WI38 (cell line): Measurements from ENCODE around the gene CIC.

ENCODE experiments used
- H3K4me3 ChIP-seq: 2 replicates; pipeline ENCODE4 v1.5.1; 2011; ENCODE audit warnings: low read depth, mild to moderate bottlenecking, control low read depth, low read length
- CTCF ChIP-seq: IDR thresholded peaks from 2 replicates; pipeline ENCODE4 v1.5.1; 2012; ENCODE audit warnings: low read depth, mild to moderate bottlenecking, control low read depth, low read length

Gene CIC

DNA sequence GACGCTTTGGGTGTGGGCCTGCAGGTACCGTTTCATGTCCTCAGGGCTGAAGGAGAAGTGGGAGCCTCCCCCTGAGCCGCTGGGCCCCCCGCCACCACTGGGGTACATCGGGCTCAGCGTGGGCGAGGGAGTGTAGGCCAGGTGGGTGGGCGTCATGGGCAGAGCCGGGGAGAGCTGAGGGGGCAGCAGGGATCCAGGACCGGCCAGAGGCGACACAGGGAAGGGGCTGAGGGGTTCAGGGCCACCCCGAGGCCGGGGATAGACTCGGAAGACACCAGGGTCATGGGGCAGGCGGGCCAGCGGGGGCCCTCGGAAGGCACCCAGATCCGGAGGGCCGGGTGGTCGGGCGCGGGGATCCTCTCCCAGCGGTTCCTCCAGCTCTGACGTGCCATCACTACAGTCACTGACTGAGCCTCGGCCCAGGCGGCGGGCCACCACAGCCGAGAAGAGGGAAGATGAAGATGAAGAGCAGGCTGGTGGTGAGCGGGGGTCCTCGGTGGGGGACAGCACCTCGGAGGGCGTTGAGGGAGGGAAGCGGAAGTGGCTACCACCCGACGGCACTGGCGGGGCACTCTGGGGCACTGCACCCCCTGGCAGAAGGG is 19.8 kb upstream of the CIC start:
- no peak for TF ChIP-seq CTCF
- no peak overlapping the region for H3K4me3 ChIP-seq

DNA sequence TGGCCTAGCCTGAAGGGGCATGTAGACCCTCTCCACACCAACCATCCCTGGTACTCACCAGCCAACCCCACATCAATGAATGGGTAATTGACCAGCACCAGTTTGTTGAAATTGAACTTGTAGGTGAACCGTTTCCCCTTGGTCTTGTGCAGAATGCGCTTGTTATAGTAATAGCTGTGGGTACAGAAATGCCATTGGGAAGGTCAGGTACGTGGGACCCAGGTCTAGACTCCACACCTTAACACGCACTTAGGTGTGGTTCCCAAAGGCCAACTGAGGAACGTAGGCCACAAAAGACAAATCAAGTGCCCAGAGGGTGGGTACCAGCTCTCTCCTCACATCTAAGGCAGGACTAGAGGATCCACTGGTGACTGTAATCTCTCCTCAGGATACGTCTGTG is 19.3 kb upstream of the CIC start:
- no peak overlapping the region for H3K4me3 ChIP-seq
- TF ChIP-seq CTCF: no peak

DNA sequence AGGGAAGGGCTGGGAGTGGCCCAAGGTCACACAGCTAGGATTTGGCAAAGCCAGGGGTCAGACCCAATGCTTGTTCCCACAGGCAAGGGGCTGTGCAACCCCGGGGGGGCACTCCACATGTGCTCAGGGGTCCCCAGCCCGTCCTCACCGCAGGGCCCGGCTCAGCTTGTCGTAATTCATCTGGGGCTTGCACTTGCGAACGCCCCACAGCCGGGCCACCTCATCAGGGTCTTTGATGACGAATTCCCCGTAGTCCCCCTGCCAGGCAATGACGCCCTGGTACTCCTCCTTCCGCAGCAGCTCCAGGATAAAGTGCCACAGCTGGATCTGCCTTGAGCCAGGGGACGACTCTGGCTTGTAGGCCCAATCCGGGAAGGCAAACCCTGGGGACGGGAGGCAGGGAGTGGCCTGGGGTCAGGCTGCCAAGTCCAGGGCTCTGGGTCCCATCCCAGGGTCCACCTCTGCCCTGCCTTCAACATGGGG is 18.8 kb upstream of the CIC start:
- no peak overlapping the region for H3K4me3 ChIP-seq

DNA sequence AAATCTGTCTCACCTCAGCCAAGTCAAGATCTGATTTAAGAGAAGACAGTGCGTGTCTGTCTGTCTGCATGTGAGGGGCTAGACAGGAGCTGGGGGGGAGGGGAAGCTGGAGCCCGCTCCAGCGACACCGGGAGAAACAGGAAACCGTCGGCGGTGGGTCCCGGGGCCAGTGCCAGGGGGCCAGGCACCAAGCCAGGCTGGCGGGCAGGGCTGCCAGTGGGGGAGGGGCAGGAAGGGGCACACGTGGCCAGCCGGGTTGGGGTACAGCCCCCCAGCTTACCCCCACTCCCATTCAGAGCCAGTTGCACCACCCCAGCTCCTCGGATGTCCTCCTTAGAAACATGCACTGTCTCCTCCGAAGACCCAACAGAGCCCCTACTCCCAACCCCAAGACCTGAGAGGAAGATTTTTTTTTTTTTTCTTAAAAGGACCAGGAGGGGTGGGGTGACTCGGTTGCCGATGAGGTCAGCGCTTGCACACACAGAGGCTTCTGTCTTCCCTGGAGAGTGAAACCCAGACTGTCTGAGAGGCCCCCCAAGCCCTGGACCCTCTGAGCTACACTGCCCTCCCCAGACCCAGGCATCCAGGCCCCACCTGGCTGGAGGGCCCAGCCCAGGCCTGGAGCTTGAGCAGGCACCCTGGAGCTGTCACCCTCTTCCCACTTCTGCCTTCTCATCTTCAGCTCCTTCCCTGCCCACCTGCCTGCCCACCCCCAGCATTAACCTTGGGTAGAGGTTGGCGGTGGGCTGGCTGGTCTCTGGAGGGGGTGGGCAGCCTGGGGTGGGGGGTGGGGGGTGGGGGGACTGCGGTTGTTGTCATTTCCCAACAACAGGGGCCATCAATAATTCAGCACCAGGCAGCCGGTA is 18.2 kb upstream of the CIC start:
- no peak overlapping the region for H3K4me3 ChIP-seq

More for the DNA sequence above, 18.8 kb upstream of the CIC start:
- no peak for TF ChIP-seq CTCF

GRCh38 chr19:42251572-42252358 is 17.3 kb upstream of the CIC start:
- H3K4me3 ChIP-seq: peak overlapping the region; percentile 30
- no peak for TF ChIP-seq CTCF

More for the DNA sequence above, 18.2 kb upstream of the CIC start:
- TF ChIP-seq CTCF: no peak

DNA sequence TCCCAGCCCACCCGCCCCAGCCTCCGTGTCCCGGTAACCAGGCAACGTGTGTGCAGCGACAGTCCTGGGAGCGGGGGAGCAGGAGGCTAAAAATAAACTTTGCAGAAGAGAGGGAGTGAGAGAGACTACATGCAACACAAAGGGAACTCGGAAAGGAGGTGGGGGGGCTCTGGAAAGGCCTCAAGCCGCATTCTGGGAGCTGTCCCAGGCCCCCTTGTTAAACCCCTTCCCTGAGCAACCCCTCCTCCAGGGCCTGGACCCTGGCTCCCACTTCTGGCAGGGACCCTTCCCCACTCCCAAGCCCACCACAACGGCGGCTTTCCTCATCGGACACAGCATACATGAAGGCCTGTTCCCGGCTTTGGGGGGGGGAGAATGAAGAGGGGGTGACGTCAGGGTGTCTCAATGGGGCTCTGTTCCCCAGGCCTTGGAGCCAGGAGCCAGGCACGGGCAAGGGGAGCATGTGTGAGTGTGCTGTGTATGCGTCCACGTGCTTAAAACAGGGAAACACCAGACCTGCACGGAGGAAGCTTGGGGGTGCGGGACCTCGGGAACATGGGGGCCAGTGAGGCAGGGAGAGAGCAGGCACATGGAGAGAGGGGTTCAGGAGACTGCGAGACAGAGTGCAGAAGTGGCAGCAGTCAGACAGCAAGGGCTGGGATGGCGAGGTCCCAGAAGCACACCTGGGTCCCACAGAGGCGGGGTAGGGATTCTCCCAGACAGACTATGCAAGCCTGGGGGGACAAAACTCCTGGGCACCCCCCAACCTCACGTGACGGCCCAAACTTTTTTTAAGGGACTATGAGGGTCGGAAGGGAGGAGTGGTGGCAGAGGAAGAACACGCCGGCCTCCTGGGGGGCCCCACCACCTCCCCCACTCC is 16.4 kb upstream of the CIC start:
- H3K4me3 ChIP-seq: peak overlapping the region; percentile 72
- TF ChIP-seq CTCF: no peak
